HG03354 (cell line): Measurements from ENCODE around the gene ZNF653.

Source experiments
- ATAC-seq: cut with Tn5 transposase; IDR thresholded peaks from one replicate; pipeline ENCODE4 v1.9.1; 2021; ENCODE audit warnings: mild to moderate bottlenecking; ENCODE audit not compliant: unreplicated experiment, poor library complexity, severe bottlenecking

The ZNF653 gene, protein sequence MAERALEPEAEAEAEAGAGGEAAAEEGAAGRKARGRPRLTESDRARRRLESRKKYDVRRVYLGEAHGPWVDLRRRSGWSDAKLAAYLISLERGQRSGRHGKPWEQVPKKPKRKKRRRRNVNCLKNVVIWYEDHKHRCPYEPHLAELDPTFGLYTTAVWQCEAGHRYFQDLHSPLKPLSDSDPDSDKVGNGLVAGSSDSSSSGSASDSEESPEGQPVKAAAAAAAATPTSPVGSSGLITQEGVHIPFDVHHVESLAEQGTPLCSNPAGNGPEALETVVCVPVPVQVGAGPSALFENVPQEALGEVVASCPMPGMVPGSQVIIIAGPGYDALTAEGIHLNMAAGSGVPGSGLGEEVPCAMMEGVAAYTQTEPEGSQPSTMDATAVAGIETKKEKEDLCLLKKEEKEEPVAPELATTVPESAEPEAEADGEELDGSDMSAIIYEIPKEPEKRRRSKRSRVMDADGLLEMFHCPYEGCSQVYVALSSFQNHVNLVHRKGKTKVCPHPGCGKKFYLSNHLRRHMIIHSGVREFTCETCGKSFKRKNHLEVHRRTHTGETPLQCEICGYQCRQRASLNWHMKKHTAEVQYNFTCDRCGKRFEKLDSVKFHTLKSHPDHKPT

DNA sequence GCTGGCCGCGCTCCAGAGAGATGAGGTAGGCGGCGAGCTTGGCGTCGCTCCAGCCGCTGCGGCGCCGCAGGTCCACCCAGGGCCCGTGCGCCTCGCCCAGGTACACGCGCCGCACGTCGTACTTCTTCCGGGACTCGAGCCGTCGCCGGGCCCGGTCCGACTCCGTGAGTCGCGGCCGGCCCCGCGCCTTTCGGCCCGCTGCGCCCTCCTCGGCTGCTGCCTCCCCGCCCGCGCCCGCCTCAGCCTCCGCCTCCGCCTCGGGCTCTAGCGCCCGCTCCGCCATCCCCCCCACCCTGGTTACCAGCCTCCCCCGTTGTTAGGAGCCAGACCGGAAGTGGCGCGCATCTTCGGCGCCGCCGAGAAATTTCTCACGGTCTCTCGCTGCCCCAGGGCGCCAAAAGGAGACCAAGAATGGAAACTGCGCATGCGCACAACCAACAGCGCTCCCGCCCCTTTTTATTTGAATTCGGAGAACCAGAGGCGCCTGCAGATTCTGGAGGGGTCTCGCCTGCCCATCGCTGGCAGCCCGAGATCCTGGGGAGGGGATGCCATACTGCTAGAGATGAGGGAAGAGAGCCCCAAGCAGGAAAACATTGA, at the start of gene ZNF653:
TSS of gene ZNF653 (minus strand) at position 336 of the 597 bp plus-strand sequence. CDS start at position 283, 53 bp downstream.
- peak; percentile 67 for ATAC-seq

DNA sequence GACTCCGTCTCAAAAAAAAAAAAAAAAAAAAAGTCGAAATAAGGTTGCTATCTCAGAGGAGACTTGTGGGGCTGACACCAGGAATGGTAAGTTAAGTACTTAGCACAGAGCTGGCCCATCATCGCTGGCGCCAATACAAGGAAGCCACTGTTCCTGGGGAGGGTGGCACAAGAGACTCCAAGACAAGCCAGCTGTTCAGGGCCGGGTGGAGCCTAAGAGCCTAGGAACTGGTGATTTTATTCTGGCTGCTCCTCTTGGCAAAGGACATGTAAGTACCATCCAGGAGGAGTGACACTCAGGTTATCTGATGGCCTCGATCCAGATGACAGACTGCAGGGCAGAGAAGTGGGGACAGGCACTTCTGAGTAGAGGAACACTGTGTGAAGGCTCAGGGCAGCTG, 49.6 kb upstream of the ZNF653 start:
- ATAC-seq = no peak

DNA sequence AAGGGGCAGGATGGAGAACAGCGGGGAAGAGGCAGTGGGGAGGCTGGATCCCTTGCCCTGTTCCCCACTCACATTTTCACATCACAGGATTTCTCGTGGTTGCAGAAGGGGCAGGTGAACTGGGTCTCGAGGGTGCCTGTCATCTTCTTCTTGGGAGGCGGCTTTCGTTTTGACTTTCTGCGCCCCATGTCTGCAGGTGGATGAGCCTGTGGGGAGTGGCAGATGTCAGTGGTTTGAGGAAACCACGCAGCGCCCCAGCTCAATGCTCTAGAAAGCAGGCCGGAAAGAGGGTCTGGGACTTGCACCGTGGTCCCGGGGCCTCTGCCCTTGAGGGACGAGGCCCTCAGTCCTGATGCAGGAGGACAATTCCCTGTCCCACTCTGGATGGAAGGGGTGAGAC, 48.5 kb upstream of the ZNF653 start:
- no peak for ATAC-seq

DNA sequence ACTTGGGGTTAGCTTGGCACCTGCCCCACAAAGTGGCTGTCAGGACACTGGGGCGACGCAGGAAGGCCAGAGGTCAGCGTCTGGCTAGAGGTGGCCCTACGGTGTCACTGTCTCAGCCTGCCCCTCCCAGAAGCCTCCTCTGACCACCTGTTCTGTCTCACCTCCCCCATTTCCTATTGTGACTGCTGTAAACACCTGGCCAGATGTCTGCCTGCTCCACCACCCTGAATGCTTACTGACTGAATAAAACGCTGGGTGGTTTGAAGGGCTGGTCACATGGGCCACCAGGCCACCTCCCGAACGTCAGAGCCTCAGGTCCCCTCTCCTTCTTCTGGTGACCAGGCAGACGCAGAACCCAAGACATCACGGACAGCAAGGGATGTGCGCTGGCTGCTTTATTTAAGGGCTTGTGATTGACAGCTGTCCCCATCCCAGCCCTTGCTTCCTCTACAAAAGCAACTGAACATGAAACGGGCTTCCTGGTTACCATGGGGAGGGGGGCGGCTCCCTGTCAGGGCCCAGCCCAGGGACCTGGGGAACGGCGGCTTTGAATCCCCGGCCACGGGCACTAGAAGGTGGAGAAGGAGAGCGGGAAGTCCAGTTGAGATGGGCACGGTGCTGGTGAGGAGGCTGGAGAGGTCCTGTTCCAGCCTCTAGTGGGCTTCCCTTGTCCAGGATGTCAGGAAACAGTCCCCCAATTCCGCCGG, 47.2 kb upstream of the ZNF653 start:
- ATAC-seq = no peak

DNA sequence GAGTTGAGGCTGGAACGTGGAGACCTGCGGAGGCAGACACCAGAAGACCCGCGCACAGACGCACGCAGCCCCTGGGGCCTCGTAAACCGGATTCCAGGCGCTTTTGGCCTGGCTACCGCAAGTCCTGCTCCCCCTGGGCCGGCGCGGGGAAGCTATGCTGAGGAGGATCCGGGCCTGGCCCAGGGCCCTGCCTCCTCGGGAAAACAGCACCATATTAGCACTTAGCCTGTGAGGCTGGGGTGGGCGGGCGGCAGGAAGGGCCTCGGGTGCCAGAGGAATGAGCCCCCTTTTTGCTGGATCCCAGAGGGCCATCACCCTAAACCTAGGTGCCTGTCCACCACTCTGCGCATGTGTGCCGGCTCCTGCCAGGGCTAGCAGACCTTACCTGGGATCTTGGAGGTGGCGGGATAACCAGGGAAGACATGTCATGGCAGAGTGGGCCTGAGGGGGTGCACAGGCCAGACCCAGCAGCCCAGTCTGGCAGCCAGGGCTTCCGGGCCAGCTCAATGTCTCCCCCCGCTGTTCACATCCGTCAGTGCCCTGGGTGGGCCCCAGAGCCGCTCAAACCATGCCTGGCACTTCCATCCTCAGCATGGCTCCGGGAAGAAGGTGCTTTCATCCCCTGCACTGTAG, 46.1 kb upstream of the ZNF653 start:
- no peak for ATAC-seq

DNA sequence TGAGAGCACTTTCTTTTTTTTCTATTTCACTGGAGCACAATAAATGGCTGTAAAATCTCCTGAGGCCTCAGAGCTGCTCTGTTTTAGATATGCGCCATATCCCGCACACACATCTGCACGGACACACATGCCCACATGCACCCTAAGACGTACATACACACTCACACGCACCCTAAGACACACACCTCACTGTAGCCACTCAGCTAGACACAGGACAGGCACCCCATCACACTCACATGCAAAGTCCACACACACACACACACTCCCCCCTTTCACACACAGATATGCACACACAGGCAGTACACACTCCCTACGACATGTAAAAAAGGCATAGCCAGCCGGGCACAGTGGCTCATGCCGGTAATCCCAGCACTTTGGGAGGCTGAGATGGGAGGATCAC, 44.6 kb upstream of the ZNF653 start:
- ATAC-seq = no peak

DNA sequence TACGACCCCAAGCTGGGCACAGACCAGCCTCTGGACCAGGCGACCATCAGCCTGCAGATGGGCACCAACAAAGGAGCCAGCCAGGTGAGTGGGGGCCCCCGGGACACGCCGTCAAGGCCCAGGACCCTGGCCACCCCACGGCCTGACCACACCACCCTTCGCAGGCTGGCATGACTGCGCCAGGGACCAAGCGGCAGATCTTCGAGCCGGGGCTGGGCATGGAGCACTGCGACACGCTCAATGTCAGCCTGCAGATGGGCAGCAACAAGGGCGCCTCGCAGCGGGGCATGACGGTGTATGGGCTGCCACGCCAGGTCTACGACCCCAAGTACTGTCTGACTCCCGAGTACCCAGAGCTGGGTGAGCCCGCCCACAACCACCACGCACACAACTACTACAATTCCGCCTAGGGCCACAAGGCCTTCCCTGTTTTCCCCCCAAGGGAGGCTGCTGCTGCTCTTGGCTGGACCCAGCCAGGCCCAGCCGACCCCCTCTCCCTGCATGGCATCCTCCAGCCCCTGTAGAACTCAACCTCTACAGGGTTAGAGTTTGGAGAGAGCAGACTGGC, 43.8 kb upstream of the ZNF653 start:
- ATAC-seq = no peak

DNA sequence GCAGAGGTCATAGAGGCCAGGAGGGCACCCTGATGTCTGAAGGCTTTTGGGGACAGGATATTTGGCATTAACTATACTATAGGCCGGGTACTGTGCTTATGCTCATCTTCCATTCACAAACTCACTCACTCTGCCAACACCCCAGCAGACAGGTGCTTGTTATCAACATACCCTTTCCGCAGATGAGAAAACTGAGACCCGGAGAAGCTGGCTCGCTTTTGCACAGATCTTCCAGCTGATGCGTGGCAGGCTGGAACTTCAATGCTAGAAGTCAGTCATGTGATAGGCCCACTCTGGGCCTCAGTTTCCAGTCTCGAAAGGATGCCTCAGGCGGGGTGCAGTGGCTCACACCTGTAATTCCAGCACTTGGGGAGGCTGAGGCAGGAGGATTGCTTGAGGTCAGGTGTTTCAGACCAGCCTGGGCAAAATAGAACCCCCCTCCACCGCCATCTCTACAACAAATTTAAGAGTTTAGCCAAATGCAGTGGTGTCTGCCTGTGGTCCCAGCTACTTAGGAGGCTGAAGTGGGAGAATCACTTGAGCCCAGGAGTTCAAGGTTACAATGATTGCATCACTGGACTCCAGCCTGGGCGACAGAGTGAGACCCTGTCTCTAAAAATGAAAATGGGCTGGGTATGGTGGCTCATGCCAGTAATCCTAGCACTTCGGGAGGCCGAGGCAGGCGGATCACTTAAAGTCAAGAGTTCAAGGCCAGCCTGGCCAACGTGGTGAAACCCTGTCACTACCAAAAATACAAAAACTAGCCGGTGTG, 42.5 kb upstream of the ZNF653 start:
- ATAC-seq = no peak

DNA sequence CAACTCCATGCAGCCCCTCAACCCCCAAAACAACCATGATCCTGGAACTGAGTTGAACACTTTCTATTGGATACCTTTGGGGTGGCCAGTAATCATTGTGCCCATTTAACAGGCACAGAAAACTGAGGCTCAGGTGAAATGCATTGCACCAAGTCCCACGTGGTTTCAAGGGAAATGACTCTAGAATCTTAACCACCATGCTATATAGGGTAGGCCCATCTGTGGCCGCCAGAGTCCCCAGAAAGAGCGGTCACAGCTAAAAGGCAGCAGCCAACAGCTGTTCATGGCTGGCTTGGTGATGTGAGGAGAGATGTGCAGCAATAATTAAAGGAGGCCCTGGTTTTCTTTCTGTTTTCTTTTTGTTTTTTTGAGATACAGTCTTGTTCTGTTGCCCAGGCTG, 35.6 kb upstream of the ZNF653 start:
- no peak for ATAC-seq

DNA sequence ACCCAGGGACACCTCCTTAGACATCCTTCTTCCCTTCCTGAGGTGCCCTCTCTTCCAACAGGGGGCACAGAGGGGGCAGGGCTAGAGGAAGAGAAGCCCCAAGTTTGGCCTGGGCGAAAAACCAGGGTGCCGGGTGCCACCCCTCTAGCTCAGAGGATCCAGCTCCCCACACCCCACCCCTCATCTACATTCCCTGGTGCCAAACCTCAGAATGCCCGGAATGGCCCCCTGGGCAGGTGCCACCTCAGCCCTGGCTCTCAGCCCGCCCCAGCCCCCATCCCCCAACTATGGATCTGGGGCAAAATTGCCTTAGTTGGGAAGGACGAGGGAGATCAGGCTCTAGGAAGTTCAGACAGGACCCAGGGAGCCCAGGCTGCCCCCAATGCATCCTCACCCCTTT, 35.0 kb upstream of the ZNF653 start:
- no peak for ATAC-seq

DNA sequence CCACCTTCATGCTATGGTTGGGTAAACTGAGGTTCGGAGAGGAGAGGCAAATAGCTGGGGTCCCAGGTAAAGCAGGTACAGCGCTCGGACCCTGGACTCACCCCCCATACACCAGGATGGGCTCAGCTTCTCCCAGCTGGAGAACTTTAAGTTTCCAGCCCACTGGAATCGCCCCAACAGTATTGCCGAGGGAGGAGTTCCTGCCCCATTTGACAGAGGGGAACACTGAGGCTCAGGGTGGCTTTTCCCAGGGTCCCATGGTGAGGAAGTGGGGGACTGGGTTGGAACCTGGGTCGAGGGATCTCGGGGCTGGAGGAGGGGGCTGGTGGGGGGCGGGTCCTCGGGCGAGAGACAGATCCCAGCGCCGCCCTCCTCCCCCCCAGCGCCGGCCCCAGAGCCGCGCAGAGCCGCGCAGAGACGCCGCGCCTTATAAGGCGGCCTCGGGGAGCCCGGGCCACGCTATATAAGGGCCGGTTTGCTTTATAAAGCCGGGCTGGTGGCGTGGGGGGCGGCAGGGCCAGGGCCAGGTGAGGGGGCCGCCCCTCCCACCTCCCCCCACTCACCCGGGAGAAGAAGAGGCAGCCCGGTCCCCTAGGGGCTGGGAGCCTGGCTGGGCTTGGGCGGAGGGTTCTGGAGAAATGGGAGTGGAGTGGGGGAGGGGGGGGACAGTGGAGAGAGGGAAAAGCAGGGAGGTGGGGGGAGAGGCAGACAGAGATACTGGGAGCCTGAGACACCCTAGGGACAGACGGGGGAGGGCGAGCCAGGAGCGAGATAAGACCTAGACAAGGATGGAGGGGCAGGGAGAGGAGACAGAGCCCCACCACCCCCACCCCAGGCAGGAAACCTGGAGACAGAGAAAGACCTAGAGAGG, 34.1 kb upstream of the ZNF653 start:
- no peak for ATAC-seq

DNA sequence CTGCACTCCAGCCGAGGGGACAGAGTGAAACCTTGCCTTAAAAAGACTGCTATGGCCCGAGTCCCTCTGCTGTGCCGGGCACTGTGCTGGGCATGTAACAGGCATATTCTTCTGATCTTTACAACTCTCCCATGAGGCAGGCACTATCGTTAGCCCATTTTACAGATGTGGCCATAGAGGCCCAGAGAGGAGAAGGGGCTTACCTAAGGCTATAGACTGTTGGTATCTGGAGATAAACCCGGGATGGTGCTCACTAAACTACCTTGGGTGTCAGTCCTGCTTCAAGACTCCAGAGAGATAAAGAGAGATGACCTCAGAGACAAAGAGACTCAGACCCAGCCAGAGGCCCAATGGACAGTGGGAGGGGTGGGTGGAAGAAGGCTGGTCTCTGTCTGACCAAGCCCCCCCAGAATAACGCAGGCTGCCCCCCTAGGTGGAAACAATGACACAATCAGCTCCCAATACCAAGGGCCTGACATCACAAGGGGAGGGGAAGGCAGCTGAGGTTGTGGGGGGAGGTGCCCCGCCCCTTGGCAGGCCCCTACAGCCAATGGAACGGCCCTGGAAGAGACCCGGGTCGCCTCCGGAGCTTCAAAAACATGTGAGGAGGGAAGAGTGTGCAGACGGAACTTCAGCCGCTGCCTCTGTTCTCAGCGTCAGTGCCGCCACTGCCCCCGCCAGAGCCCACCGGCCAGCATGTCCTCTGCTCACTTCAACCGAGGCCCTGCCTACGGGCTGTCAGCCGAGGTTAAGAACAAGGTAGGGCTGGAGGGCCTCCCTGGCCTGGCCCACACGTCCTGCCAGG, 32.8 kb upstream of the ZNF653 start, which contains the start of gene CNN1:
TSS of gene CNN1 (plus strand) at position 620 of the 805 bp plus-strand sequence. CDS start at position 697, 77 bp downstream.
- no peak for ATAC-seq

DNA sequence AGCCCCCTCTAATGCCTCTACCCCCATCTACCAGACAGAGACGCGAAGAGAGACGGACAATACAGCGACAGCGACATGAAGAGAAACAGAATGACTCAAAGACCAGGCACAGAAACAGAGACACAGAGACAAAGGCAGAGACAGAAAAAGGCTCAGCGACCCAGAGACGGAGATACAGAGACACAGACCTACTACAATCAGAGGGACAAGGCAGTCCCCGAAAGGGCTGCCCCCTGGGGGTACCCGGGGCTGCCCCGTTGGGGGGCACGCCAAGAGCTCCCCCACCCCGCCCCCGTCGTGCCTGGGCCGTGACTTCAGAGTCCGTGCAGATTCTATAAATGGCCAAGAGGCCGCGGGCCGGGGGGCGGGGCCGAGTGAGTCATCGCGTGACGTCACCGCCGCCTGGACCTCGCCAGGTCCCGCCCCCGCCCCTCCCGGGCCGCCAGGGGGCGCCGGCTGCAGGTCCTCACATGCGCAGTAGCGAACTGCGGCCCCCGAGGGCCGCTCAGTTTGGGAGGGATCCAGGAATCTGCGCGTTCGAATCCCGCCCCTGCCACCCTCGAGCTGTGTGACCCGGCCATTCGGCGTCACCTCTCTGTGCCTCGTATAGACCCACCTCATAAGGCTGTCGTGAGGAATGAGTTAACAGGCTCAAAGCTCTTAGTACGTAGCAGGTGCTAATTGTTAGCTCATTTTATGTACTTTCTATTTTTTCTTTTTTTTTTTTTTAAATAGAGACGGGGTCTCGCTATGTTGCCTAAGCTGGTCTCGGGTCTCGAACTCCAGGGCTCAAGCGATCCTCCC, 30.4 kb upstream of the ZNF653 start:
- ATAC-seq = peak; percentile 58

DNA sequence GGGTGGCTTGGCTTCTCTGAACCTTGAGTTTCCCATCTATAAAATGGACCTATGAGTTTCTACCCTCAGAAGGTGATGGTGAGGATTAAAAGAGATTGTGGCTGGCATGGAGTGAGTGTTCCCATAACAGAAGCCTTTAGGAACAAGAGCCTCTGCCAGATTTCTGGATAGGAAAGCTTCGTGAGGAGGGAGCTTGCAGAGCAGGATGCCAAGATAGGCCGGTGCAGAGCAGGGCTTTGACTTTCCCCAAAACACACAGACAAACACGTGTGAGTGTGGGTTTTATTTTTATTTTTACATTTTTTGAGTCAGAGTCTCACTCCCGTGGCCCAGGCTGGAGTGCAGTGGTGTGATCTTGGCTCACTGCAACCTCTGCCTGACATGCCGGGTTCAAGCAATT, 29.3 kb upstream of the ZNF653 start:
- no peak for ATAC-seq

DNA sequence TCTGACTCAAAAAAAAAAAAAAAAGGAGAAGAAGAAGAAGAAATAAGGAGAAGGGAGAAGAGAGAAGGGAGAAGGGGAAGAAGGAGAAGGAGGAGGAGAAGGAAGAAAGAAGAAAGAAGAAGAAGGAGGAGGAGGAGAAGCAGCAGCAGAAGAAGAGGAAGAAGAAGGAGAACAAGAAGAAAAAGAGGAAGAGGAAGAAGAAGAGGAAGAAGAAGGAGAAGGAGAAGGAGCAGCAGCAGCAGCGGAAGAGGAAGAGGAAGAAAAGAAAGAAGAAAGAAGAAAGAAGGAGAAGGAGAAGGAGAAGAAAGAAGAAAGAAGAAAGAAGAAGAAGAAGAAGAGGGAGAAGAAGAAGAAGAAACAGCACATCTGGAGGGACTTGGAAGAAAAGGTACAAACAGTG, 28.9 kb upstream of the ZNF653 start:
- ATAC-seq = no peak

DNA sequence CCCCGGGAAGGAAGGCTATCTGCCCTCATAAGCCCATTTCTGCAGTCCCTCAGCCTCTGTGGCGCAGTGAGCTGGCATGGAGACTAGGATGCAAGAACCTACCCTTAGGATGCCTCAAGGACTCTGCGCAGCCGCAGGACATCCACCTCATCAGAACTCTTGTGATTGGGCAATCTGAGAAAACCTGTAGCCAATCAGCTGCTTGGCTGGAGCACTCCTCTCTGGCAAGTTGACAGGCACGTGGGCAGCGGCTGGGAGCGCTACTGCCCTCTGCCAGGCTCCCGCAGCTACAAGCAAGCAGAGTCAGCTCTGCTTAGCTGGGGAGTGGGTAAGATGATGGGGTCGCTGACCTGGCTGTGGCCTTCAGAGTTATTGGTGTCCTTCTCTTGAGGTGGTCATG, 24.8 kb upstream of the ZNF653 start:
- ATAC-seq = no peak
